Measurements from ENCODE around the gene WNT9B.

The WNT9B gene

DNA sequence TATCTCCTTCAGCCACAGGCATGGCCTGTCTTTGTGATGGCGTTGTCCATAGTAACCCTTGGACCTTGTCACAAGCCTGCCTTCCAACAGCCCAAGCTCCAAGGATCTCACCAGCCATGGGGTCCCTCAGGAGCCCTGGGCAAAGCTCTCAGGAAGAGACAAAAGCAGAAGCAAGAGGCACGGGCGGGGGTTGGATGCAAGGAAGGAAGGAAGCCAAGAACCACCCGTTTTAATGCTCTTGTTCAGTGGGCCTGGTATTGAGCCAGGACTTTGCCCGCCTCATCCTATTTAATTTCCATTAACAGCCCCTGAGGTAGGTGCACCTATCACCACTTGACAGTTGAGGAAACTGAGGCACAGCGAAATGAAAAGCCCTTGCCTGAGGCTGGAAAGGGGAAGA lies 39.3 kb downstream of the WNT9B start:
- CTCF ChIA-PET, result no interaction called here
- POLR2A ChIA-PET, result no interaction called here
- H3K4me3 ChIP-seq (ENCODE audit: low read depth, low read length), result no peak overlapping the region
- TF ChIP-seq, protein P1, sequence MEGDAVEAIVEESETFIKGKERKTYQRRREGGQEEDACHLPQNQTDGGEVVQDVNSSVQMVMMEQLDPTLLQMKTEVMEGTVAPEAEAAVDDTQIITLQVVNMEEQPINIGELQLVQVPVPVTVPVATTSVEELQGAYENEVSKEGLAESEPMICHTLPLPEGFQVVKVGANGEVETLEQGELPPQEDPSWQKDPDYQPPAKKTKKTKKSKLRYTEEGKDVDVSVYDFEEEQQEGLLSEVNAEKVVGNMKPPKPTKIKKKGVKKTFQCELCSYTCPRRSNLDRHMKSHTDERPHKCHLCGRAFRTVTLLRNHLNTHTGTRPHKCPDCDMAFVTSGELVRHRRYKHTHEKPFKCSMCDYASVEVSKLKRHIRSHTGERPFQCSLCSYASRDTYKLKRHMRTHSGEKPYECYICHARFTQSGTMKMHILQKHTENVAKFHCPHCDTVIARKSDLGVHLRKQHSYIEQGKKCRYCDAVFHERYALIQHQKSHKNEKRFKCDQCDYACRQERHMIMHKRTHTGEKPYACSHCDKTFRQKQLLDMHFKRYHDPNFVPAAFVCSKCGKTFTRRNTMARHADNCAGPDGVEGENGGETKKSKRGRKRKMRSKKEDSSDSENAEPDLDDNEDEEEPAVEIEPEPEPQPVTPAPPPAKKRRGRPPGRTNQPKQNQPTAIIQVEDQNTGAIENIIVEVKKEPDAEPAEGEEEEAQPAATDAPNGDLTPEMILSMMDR (IDR thresholded peaks at IDR 0.05; ENCODE audit: insufficient read depth, low read length, missing control alignments), result no peak
- DNase-seq (ENCODE audit: low read depth, low spot score), result no peak

DNA sequence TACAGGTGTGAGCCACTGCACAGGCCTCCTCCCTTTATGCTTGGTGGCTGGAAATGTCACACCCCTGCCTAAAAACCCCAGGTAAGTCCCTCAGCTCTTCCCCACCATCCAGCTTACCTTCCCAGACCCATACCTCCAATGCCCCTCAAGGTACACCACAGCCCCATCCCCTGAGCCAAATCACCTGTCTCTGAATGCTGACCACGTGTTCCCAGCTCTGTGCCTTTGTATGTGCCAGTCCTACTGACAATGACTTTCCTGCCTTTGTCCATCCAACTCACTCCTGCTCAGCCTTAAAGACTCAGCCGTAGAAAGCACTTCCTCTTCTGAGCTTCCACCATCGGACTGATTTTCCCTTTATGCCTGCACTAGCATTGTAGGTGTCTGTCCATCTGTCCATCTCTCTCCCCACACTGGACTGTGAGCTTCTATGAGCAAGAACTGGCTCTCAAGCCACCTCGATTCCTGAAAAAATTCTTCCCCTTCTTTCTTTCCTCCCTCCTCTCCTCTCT lies 40.9 kb downstream of the WNT9B start:
- ChIA-PET POLR2A (no interaction called here), CTCF (no interaction called here)
- DNase-seq (ENCODE audit: low read depth, low spot score), result no peak
- H3K4me3 ChIP-seq (ENCODE audit: low read depth, low read length), result no peak overlapping the region
- TF ChIP-seq, protein P1 (IDR thresholded peaks at IDR 0.05; ENCODE audit: insufficient read depth, low read length, missing control alignments), result no peak

DNA sequence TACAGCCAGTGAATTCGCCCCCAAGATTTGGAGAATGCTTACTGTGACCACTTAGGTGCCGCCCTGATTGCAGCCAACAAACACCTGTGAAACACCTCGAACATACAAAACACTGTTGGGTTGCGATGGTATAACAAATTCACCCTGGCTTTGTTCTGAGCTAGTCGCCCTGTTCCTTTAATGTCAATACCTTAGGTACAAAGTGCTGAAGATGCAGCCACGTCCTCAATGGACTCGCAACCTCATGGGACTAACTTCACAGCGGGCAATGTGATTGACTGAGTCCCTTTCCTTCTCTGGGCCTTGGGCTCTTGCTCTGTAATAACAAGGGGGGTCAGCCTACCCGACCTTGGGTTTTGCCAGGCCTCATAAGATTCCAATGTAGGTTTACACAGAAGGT lies 42.6 kb downstream of the WNT9B start:
- TF ChIP-seq, protein P1 (IDR thresholded peaks at IDR 0.05; ENCODE audit: insufficient read depth, low read length, missing control alignments), result no peak
- no peak overlapping the region for H3K4me3 ChIP-seq (ENCODE audit: low read depth, low read length)
- ChIA-PET POLR2A (no interaction called here), CTCF (interaction anchor here (1.0 kb wide), 1 partner anchor 51 kb away, joined by 3 read pairs; no protein-coding TSS in a partner anchor)
- DNase-seq (ENCODE audit: low read depth, low spot score), result no peak

DNA sequence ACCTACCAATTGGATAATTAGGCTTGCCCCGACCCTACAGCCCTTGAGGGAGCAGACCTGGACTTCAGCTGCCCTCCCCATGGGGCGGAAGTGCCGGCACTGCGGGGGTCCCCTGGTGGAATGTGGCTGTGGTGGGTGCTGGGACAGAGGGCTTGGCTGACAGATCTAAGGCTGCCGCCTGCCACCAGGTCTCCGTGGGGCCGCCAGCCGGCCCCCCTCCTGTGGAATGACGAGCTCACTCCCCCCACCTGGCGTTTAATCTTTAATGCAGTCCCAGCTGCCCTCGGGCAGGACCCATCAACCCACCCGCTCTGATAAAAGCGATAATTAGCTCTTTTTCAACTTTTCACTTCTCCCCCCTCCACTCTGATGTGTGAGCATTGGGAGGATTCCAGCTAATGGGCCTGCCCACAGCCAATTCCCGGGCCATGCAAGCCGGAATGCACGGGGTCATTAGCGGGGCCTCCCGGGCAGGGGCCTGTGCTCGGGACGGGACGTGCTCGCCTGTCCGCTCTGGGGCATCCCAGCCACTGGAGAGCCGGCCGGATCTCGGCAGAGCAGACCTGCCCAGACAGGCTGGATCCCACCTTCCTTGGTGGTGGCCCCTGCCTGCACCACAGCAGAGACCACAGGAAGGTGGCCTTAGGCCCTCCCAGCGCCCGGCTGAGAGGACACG lies 43.2 kb downstream of the WNT9B start:
- ChIA-PET POLR2A (no interaction called here), CTCF (interaction anchor here (1.0 to 1.1 kb wide), 2 partner anchors 51 to 53 kb away, joined by 3 read pairs; no protein-coding TSS in a partner anchor)
- H3K4me3 ChIP-seq (ENCODE audit: low read depth, low read length), result no peak overlapping the region
- TF ChIP-seq, protein P1 (IDR thresholded peaks at IDR 0.05; ENCODE audit: insufficient read depth, low read length, missing control alignments), result no peak
- DNase-seq (ENCODE audit: low read depth, low spot score), result no peak

DNA sequence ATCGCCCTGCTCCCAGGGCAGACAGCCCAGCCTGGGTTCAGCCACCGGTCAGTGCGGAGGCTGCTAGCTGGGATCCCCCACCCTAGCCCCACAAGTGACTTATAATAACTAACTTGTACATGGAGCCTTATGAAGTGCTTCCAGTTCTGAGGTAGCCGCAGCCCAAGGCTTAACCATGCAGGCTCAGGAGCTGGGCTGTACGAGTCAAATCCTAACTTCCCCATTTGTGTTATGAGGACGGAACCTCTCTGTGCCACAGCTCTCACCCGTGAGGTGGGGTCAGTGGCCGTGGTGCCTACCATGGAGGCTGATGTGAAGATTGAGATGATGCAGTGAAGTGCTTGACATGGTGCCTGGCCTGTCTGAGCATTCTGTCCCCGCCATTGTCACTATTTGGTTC lies 43.8 kb downstream of the WNT9B start:
- TF ChIP-seq, protein P1 (IDR thresholded peaks at IDR 0.05; ENCODE audit: insufficient read depth, low read length, missing control alignments), result no peak
- ChIA-PET CTCF (interaction anchor here (1.1 kb wide), 1 partner anchor 54 kb away, joined by 3 read pairs; no protein-coding TSS in a partner anchor), POLR2A (no interaction called here)
- H3K4me3 ChIP-seq (ENCODE audit: low read depth, low read length), result no peak overlapping the region
- no peak for DNase-seq (ENCODE audit: low read depth, low spot score)

DNA sequence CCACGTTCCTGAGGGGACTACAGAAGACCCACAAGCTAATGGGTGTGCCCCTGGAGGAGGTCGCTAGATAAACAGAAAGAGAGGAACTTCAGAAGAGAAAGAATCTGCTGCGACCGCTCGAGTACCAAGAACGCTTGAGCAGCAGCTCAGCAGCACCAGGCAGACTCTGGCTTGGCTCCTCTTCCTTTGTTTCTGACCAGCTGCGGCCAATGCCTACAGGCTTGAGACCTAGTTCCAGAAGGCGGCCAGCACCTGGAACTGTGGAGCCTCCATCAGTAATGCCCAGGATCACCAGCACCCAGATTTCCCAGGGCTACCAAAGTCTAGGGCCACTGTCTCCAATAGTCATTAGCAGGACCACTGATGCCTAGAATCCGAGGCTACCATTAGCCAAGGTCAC lies 45.6 kb downstream of the WNT9B start:
- TF ChIP-seq, protein P1 (IDR thresholded peaks at IDR 0.05; ENCODE audit: insufficient read depth, low read length, missing control alignments), result no peak
- no peak overlapping the region for H3K4me3 ChIP-seq (ENCODE audit: low read depth, low read length)
- POLR2A ChIA-PET, result no interaction called here
- CTCF ChIA-PET, result interaction anchor here (1.1 kb wide), 1 partner anchor 43 kb away, joined by 3 read pairs; no protein-coding TSS in a partner anchor
- no peak for DNase-seq (ENCODE audit: low read depth, low spot score)

All from AG04449 (cell line).